NOMO-1 treated with DMSO at 0.1 percent for 48 hours (cell line): ENCODE measurements around the gene PRSS57.
A peak's percentile ranks its signal among the peaks of the same experiment; 100 is the strongest.
"Not testable (repeated sequence)": the region's sequence is repeated elsewhere in the genome, so short reads cannot be mapped to it uniquely, and the experiment has no call there.

Source experiments
- DNase-seq: peaks from one replicate; lab custom pipeline; 2025; ENCODE audit not compliant: unreplicated experiment; lab: John Stamatoyannopoulos, UW

Gene PRSS57

GRCh38 chr19:695352-695949 is at the start of gene PRSS57:
TSS of gene PRSS57 (minus strand) at chr19:695452. CDS start at chr19:695430, 22 bp downstream.
- peak; percentile 33 for DNase-seq

- DNase-seq = no peak
These were observed 48.0 kb upstream of the PRSS57 start for GRCh38 chr19:743168-743687.

GRCh38 chr19:742540-743075 is 47.4 kb upstream of the PRSS57 start:
- no peak for DNase-seq

GRCh38 chr19:741506-742131 is 46.4 kb upstream of the PRSS57 start:
- no peak for DNase-seq

- not testable (repeated sequence) for DNase-seq
These were observed 45.7 kb upstream of the PRSS57 start for GRCh38 chr19:740816-741505.

GRCh38 chr19:739998-740715 is 44.9 kb upstream of the PRSS57 start:
- DNase-seq = no peak

- DNase-seq = no peak
These were observed 43.4 kb upstream of the PRSS57 start for GRCh38 chr19:738509-739128.

- no peak for DNase-seq
These were observed 42.4 kb upstream of the PRSS57 start for GRCh38 chr19:737591-738093.

- no peak for DNase-seq
These were observed 40.9 kb upstream of the PRSS57 start for GRCh38 chr19:736125-736524.

GRCh38 chr19:734716-735115 is 39.5 kb upstream of the PRSS57 start:
- DNase-seq = no peak

- no peak for DNase-seq
These were observed 37.2 kb upstream of the PRSS57 start for GRCh38 chr19:732148-733069.

- DNase-seq = no peak
These were observed 35.7 kb upstream of the PRSS57 start for GRCh38 chr19:731000-731399.

GRCh38 chr19:729965-730668 is 34.9 kb upstream of the PRSS57 start:
- DNase-seq = no peak

GRCh38 chr19:729564-729963 is 34.3 kb upstream of the PRSS57 start:
- not testable (repeated sequence) for DNase-seq

- DNase-seq = no peak
These were observed 32.8 kb upstream of the PRSS57 start for GRCh38 chr19:728011-728410.

- DNase-seq = no peak
These were observed 32.0 kb upstream of the PRSS57 start for GRCh38 chr19:726993-727956.

- no peak for DNase-seq
These were observed 30.3 kb upstream of the PRSS57 start for GRCh38 chr19:725461-726089.
